Frontal cortex (tissue), 4 donors: ENCODE measurements around the gene RAPGEF2. TPM values are rescaled to one million over a fixed set of nuclear protein-coding genes. Genes with fewer than 3 reads are reported as not detected.
"Not testable (repeated sequence)": the region's sequence is repeated elsewhere in the genome, so short reads cannot be mapped to it uniquely, and the experiment has no call there.

Experiments used
- DNase-seq, 2 donors: peaks; one replicate each; pipeline ENCODE4 v3.0.0; 2012; ENCODE audit warnings: low spot score in 2 of 2
- FAIRE-seq: peaks from 2 replicates; lab custom pipeline; 2012; peaks lifted over from hg19 to GRCh38; lab: Jason Lieb, UNC
- total RNA-seq: library from RNA; depleted of rRNA; stranded (reverse); fragments of >200 nt; gene quantifications from one replicate; pipeline ENCODE4 v1.2.3, GENCODE V29; 2014
- donor health status: control.
- donor health status: control.
- donor health status: control.

Gene RAPGEF2, protein sequence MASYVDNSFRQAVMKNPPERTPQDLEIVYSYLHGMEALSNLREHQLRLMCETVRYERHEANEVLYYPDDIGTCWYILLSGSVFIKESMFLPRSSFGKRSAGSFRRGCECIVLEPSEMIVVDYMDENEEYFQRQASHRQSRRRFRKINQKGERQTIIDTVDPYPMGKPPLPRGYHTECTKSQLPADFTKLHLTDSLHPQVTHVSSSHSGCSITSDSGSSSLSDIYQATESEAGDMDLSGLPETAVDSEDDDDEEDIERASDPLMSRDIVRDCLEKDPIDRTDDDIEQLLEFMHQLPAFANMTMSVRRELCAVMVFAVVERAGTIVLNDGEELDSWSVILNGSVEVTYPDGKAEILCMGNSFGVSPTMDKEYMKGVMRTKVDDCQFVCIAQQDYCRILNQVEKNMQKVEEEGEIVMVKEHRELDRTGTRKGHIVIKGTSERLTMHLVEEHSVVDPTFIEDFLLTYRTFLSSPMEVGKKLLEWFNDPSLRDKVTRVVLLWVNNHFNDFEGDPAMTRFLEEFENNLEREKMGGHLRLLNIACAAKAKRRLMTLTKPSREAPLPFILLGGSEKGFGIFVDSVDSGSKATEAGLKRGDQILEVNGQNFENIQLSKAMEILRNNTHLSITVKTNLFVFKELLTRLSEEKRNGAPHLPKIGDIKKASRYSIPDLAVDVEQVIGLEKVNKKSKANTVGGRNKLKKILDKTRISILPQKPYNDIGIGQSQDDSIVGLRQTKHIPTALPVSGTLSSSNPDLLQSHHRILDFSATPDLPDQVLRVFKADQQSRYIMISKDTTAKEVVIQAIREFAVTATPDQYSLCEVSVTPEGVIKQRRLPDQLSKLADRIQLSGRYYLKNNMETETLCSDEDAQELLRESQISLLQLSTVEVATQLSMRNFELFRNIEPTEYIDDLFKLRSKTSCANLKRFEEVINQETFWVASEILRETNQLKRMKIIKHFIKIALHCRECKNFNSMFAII (N-terminal part only)
- total RNA-seq, result 174 TPM

DNA sequence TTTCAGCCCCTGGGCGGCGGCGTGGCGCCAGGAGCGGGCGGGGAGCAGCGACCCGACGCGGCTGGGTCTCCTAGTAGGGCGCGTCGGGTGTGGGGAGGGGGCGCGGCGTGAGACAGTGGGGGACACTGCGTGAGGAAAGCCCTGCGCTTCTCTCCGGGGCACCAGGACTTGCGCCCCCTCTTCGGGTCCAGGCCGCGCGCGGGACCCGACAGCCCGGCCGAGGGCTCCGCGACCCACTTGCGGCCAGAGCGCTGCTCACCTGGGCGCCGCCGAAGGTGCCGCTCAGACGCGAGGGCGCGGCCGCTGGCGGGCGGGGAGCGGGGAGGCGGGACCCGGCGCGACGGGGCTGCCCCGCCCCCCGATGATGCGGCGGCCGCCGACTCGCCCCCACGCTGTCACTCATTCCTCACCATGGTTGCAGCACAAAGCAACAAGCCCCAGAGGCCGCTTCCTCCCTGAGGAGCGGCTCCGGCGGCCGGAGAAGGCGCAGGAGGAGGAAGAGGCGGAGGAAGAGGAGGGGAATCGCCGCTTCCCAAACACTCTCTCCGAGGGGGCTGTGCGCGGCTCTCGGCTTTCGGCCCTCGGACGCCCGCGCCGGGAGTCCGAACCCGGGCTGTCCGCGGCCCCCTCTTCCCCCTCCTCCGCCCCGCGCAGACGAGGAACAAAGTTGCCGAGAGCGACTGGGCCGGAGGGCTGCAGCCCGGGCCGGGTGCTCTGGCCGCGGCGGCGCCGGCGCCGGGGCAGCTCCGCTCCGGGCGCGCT lies at the start of gene RAPGEF2:
RAPGEF2 (plus strand) TSS at position 458 of the 762 bp plus-strand sequence. CDS start 1,084 bp downstream, outside the sequence.
- DNase-seq (peak; percentile 97), FAIRE-seq (no peak)

DNA sequence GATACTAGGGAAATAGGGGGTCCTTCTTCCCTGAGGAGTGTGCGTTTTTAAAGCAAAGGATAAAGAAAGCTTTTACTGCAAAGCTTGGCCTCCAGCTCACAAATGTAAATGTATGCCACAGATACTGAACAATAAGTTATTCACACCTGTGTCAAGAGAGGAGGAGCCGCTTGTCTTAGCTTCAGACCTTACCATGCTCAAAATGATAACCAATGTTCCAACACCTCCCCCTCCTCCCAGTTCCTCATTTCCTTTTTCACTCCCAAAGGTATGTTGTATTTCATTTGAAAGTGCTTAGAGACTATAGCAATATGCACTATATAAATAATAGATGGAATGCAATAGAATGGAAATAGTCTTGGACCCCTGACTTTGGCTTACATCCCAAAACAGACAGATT lies 47.0 kb upstream of the RAPGEF2 start:
- no peak for FAIRE-seq
- no peak for DNase-seq

DNA sequence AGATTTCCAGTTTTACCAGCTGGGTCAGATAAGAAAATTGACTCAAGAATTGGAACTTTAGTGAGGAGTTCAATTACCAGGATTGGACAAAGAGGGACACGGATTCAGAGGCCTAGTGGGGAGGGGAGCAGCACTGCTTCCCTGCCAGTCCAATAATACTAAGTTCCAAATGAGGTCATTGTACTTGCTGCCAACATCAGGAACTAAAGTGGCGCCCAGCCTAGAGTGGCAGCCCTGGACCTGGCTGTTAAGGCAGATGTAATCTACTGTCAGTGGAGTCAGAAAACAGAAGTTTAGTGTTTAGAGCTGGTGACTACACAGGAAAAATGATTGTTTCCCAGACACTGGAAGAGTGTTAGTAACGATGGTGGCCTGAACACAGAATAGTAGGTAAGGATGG lies 42.7 kb upstream of the RAPGEF2 start:
- DNase-seq (no peak), FAIRE-seq (no peak)

DNA sequence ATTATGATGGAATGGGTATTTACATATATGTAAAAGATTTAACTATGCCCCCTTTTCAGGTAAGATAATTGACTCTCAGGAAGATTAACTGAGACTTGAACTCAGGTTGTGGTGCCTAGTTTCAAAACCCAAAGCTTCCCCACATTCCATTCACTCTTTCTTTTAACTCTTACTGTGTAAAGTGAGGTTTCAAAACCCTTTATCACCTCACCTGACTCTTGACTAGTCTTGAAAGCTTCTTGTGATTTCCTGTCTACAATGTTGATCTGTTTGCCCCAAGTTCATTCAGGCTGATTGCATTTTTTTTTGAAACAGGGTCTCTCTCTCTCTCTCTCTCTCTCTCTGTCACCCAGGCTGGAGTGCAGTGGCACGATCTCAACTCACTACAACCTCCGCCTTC lies 40.5 kb upstream of the RAPGEF2 start:
- DNase-seq, result no peak
- FAIRE-seq, result no peak

DNA sequence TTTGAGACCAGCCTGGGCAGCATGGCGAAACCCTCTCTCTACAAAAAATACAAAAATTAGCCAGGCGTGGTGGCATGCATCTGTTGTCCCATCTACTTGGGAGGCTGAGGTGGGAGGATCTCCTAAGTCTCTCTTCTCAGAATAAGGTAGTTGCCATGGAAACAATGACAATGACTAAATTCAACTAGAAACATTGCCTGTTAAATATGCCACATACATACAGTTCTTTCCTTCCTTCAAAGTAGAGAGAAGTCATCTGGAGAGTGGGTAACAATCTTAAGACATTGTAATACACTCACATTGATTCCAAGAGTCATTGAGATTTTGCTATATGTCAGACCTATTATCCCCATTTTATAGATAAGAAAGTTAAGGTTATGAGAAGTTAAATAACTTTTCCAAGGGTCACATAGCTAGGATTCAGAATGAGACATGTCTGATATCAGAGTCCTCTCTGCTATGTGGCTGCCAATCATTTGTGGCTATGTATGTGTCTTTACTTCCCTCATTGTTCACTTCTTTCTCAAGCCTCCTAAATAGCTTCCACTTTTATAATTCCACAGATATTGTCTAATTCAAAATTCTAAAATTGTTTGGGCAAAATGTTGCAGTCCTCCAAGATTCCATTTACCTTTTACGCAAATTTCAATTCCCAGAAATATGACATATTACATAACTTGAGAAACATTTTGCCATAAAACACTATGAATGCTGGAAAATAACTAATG lies 37.2 kb upstream of the RAPGEF2 start:
- FAIRE-seq, result no peak
- no peak for DNase-seq

DNA sequence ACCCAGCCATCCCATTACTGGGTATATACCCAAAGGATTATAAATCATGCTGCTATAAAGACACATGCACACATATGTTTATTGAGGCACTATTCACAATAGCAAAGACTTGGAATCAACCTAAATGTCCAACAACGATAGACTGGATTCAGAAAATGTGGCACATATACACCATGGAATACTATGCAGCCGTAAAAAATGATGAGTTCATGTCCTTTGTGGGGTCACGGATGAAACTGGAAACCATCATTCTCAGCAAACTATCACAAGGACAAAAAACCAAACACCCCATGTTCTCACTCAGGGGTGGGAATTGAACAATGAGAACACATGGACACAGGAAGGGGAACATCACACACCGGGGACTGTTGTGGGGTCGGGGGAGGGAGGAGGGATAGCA lies 34.7 kb upstream of the RAPGEF2 start:
- FAIRE-seq, DNase-seq: not testable (repeated sequence)

DNA sequence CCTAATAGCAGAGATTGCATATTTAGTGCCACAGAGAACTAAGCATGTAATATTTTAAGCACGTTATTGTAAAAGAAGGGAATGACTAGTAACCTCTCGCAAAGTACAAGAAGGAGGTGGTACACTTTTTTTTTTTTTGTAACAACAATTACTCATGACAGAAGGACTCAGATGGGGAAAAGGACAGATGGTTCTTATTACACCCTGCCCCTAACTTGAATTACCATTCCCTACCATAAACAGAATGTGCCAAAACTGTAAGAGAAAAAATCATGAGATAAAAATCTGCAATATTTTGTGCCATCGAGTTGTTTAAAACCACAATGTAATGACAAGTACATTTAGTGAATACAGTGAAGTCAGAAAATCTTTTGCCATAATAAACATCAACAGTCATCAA lies 33.0 kb upstream of the RAPGEF2 start:
- FAIRE-seq (no peak), DNase-seq (no peak)

DNA sequence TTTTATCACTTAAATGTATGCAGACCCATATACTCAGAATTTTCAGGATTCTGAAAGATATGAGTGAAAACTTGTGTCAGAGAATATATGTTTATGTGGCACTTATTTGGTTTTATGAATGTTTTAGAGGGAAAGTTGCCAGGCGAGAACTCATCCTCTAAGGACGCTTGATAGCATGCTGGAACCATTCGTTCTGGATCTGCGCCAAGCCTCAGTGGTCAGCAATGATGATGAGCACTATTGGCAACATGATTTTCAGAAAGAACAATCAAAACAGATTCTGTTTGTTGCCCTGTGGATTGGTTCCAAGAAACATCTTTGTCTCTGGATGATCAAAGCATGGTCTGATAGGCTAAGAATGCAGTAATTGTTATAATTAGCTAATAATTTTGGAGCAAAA lies 32.1 kb upstream of the RAPGEF2 start:
- no peak for FAIRE-seq
- no peak for DNase-seq

DNA sequence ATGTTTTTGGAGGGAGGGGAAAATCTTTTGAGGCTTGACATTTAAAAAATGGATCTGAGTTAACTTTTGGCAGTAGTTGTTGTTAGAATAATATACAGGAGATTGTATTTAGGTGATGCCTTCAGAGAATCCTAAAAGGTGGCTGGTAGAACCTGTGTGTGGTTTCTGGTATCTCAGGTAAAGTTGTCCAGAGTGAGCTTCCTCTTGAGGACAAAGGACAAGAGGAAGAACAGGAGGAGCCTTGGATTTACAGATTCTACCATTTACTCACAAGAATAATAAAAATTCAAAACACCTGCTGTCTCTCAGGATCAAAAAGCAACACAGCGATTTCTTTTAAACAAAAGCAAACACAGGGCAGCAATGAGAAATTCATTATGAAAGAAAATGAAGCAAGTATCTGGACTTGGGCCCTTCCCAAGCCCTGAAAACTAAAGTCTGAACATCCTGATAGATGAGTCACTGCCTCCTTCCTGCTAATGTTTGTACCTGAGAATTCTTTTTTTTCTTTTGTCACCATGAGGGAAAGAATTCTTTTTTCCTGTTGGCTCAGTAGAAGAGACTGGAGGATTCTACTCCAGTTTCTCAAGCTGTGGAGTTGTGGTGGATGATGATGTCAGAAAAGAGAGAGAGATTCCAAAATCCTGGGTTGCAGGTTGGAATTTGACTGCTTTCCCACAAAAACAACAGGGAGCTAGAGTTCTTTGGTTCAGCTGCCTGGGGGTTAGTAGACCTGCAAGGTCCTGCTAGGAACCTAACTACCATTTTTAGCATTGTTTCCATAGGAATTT lies 31.5 kb upstream of the RAPGEF2 start:
- no peak for FAIRE-seq

DNA sequence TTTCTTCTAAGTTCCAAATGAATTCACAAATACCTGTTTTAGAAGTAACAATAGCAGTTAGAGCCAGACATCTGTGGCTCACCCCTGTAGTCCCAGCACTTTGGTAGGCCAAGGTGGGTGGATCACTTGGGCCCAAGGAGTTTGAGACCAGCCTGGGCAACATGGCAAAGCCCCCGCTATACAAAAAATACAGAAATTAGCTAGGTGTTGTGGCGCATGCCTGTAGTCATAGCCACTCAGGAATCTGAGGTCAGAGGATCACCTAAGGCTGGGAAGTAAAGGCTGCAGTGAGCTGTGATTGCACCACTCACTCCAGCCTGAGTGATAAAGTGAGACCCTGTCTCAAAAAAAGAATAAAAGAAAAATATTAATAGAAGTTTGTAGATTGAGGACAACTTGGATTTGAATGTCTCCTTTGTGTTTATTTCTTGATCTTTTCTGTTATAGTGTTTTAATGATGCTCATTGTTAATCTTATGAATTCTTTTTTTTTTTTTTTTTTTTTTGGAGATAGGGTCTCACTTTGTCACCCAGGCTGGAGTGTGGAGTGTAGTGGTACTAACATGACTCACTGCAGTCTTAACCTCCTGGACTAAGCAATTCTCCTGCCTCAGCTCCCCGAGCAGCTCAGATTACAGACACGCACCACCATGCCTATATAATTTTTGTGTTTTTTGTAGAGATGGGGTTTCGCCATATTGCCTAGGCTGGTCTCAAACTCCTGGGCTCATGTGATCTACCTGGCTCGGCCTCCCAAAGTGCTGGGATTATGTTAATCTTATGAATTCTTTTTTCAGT lies 30.7 kb upstream of the RAPGEF2 start:
- DNase-seq (no peak), FAIRE-seq (no peak)

More for the DNA sequence above, 31.5 kb upstream of the RAPGEF2 start:
- DNase-seq, result no peak

DNA sequence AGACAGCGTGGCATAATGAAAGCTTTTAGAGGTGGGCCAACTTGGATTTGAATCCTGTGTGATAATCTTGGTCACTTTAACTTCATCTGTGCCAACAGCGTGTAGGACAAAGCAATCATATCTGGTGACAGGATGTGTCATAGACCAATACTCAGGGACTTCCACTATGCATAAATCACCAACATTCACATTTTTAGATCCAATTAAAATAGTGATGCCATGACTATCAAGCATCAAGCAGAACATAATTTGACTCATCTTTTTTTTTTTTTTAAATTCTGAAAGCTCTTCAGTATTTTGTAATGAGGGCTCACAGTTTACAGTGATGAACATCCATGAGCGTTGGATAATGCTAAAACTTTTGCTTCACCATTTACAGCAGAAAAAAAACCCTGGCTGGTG lies 27.3 kb upstream of the RAPGEF2 start:
- FAIRE-seq (no peak), DNase-seq (no peak)

DNA sequence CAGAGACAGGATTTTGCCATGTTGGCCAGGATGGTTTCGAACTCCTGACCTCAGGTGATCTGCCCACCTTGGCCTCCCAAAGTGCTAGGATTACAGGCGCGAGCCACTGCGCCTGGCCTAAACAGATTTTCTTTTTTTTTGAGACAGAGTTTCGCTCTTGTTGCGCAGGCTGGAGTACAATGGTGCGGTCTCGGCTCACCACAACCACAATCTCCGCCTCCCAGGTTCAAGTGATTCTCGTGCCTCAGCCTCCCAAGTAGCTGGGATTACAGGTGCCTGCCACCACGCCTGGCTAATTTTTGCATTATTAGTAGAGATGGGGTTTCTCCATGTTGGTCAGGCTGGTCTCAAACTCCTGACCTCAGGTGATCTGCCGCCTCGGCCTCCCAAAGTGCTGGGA lies 25.9 kb upstream of the RAPGEF2 start:
- not testable (repeated sequence) for FAIRE-seq, DNase-seq

DNA sequence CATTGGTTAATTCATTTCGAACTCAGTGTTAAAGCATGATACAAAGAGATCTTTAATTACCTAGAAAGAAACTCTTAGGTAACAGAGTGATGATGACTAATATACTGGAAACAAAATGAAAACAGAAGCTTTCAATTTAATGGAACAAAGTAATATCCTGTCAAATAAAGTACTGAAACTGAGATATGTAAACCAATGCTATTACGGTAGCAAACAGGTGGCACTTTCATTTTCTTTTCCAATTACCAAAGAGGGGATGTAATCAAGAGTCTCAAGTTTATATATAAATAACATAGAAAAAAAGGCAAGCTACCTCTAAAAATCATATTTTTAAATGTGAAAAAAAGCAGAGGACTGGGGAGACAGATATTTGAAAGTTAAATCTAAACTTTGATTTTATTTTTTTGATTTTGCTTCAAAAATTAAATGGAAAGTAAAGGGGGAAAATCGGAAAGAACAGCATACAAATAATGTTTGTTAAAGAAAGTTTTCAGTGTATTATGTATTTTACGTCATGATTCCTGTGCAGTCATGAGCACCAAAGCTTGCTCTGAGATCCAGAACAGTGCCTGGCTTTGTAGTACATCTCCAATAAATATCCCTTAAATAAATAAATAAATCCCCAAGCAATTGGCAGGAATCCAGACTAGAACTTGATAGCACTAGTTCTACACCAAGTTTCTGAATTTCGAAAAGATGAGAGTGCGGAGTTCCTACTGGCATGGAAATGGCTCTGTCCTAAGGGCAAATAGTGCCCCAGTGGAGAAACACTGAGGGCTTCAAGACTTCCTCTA lies 25.0 kb upstream of the RAPGEF2 start:
- no peak for DNase-seq
- FAIRE-seq, result no peak

DNA sequence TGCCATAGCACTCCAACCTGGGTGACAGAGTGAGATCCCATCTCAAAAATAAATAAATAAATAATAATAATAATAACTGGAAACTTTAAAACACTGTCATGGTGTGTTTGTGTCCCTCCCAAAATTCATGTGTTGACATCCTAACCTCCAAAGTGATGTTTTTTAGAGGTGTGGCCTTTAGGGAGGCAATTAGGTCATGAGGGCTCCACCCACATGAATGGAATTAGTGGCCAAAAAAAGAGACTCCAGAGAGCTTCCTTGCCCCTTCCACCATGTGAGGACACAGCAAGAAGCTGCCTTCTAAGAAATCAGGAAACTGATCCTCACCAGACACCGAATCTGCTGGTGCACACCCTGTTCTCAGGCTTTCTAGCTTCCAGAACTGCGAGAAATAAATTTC lies 23.8 kb upstream of the RAPGEF2 start:
- FAIRE-seq (no peak), DNase-seq (no peak)

DNA sequence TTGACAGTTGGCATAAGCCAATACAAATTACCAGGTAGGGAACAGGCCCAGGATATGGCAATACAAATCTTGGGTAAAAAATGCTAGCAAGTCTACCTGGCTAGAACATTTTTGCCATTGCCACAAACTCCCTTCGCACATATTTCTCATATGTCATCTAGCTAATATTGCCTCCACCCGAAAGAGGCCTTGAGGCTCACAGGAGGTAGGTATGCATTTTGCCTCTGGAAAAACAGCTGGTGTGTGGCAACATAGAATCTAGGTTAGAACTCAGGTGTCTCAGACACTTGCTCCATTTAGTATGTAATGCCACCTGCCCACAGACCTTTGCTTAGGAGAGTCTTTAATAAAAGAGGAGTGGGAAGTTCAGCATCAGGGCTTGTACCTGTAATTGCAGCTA lies 16.3 kb upstream of the RAPGEF2 start:
- FAIRE-seq (no peak), DNase-seq (no peak)

DNA sequence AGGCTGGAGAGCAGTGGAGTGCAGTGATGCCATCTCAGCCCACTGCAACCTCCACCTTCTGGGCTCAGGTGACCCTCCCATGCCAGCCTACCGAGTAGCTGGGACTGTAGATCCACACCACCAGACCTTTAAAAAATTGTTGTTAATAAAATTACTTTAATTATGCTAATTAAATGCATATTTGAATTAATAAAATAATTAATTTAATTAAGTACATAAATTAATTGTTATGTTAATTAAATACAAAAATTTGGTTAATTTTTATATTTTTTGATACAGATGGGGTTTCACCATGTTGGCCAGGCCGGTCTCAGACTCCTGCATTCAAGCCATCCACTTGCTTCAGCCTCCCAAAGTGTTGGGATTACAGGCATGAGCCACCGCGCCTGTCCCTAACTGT lies 12.6 kb upstream of the RAPGEF2 start:
- no peak for DNase-seq
- FAIRE-seq, result no peak

DNA sequence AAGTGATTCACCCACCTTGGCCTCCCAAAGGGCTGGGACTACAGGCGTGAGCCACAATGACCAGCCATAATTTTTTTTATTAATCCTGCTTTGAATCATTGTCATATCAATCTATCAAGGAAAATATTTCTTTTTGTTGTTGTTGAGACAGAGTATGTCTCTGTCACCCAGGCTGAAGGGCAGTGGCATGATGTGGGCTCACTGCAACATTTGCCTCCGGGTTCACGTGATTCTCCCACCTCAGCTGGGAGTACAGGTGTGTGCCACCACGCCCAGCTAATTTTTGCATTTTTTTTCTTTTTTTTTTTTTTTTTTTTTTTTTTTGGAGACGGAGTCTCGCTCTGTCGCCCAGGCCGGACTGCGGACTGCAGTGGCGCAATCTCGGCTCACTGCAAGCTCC lies 8.7 kb upstream of the RAPGEF2 start:
- not testable (repeated sequence) for DNase-seq, FAIRE-seq
